ENCODE data around the gene GLS. TPM values are rescaled to one million over a fixed set of nuclear protein-coding genes. Genes with fewer than 3 reads are reported as not detected.

The GLS gene
- total and polyA plus RNA-seq, 2 donors (not counting 3 experiments of a cell fraction or from before 2014, with no cell fraction given), result 49.0 to 183 TPM

DNA sequence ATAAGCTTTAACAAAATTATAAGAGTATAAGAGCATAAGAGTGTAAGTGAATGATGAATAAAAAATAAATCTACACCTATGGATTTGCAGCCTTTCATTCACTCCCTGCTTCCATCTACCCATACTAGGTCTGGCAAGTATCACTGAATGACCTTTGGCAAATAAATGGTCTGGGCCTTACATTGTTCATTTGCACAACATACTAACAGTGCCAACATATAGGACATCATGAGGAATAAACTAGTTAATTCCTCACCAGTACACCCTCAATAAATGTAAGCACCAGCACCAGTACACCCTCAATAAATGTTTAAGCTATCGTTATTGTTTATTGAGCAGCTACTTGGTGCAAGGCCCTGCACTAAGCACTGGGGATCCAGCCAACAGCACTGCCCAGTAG lies 106.5 kb downstream of the GLS start:
- ChIA-PET CTCF (interaction anchor here (1.4 kb wide), 2 partner anchors 15 to 110 kb away, joined by 3 to 4 read pairs; no protein-coding TSS in a partner anchor), POLR2A (no interaction called here)

More for the DNA sequence above, 106.5 kb downstream of the GLS start:
- Histone ChIP-seq H3K4me2 (ENCODE audit: insufficient read depth, low read length) (no peak overlapping the region), H3K4me3 (replicated peaks in 1 of 3; ENCODE audit: insufficient read depth in 1 of 3, low read depth in 1 of 3, low read length in 3 of 3) (no peak overlapping the region), H2AFZ (ENCODE audit: low read depth, low read length) (no peak overlapping the region), H3K4me1 (ENCODE audit: control insufficient read depth, extremely low read depth, insufficient read depth, low read length) (peaks cover 21% of the 10 kb centered on the region), H3K9me1 (replicated peaks; ENCODE audit: control insufficient read depth, extremely low read depth, insufficient read depth, low read length) (no peaks in the 10 kb centered on the region), H3K9me3 (replicated peaks; ENCODE audit: control insufficient read depth, insufficient read depth, low read length) (no peaks in the 10 kb centered on the region), H3K27me3 (ENCODE audit: control insufficient read depth in 2 of 2, insufficient read depth in 2 of 2, low read length in 2 of 2) (no peaks in the 10 kb centered on the region), H4K20me1 (replicated peaks; ENCODE audit: control insufficient read depth, extremely low read depth, insufficient read depth, low read length) (no peaks in the 10 kb centered on the region), H3K36me3 (ENCODE audit: control insufficient read depth in 2 of 2, extremely low read depth in 1 of 2, insufficient read depth in 2 of 2, low read length in 2 of 2) (peaks cover 17 to 63% of the 10 kb centered on the region in 2 experiments), H3K27ac (ENCODE audit: insufficient read depth, low read depth, low read length) (no peak overlapping the region), H3K9ac (replicated peaks; ENCODE audit: extremely low read depth, insufficient read depth, low read length) (no peak overlapping the region), H3K79me2 (ENCODE audit: control insufficient read depth, insufficient read depth, low read length) (no peaks in the 10 kb centered on the region)
- TF ChIP-seq POLR2AphosphoS5 (IDR thresholded peaks at IDR 0.05; ENCODE audit: insufficient read depth, low read depth, low read length), result no peak
- TF ChIP-seq JUN (IDR thresholded peaks at IDR 0.05; ENCODE audit: borderline replicate concordance, insufficient read depth, insufficient read length, low read depth), result no peak
- TF ChIP-seq, protein P1, sequence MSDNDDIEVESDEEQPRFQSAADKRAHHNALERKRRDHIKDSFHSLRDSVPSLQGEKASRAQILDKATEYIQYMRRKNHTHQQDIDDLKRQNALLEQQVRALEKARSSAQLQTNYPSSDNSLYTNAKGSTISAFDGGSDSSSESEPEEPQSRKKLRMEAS (IDR thresholded peaks at IDR 0.05; ENCODE audit: insufficient read depth, insufficient read length), result no peak
- TF ChIP-seq, protein P2, sequence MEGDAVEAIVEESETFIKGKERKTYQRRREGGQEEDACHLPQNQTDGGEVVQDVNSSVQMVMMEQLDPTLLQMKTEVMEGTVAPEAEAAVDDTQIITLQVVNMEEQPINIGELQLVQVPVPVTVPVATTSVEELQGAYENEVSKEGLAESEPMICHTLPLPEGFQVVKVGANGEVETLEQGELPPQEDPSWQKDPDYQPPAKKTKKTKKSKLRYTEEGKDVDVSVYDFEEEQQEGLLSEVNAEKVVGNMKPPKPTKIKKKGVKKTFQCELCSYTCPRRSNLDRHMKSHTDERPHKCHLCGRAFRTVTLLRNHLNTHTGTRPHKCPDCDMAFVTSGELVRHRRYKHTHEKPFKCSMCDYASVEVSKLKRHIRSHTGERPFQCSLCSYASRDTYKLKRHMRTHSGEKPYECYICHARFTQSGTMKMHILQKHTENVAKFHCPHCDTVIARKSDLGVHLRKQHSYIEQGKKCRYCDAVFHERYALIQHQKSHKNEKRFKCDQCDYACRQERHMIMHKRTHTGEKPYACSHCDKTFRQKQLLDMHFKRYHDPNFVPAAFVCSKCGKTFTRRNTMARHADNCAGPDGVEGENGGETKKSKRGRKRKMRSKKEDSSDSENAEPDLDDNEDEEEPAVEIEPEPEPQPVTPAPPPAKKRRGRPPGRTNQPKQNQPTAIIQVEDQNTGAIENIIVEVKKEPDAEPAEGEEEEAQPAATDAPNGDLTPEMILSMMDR (IDR thresholded peaks at IDR 0.05; ENCODE audit: extremely low read depth in 1 of 2, insufficient read depth in 1 of 2, low read depth in 1 of 2, low read length in 2 of 2), result no peak
- TF ChIP-seq GATA2 (IDR thresholded peaks at IDR 0.05; ENCODE audit: insufficient read depth, insufficient read length, low read depth, low read length), result no peak
- TF ChIP-seq POLR2A (IDR thresholded peaks at IDR 0.05; ENCODE audit: low read depth, low read length), result no peak
- no peak for TF ChIP-seq MYC (IDR thresholded peaks at IDR 0.05; ENCODE audit: low read depth, low read length)
- DNase-seq (ENCODE audit: low read depth, low spot score) (no peak), FAIRE-seq (no peak)
- BruUV-seq (replicated peaks), result no TSS peak
- intact Hi-C loops (cut with micrococcal nuclease), result no loop called here
- dilution Hi-C loops (cut with MboI; ENCODE audit: extremely low pct_ligation_motif_present, low sequenced_read_pairs), result no loop called here

Data from endothelial cell of umbilical vein (primary cell).